Bronchial epithelial cell (primary cell): ENCODE data around the gene HADHA. TPM values are rescaled to one million over a fixed set of nuclear protein-coding genes. Genes with fewer than 3 reads are reported as not detected.

ENCODE experiments used
- DNase-seq: peaks from one replicate; pipeline ENCODE4 v3.0.0-alpha.2; 2010; ENCODE audit warnings: low read depth
- FAIRE-seq: peaks from 2 replicates; lab custom pipeline; 2011; peaks lifted over from hg19 to GRCh38; lab: Jason Lieb, UNC
- H3K27me3 ChIP-seq: 2 replicates; pipeline ENCODE4 v1.5.1; 2011; ENCODE audit warnings: low read length; ENCODE audit not compliant: control insufficient read depth, insufficient read depth
- H3K36me3 ChIP-seq: 2 replicates; pipeline ENCODE4 v1.5.1; 2011; ENCODE audit warnings: low read length; ENCODE audit not compliant: control insufficient read depth, insufficient read depth
- H3K4me3 ChIP-seq: 2 replicates; pipeline ENCODE4 v1.5.1; 2011; ENCODE audit warnings: mild to moderate bottlenecking, low read depth, low read length, control low read depth
- CTCF ChIP-seq: IDR thresholded peaks from 2 replicates; pipeline ENCODE4 v1.5.1; 2011; ENCODE audit warnings: mild to moderate bottlenecking, moderate library complexity, low read length, control low read depth, inconsistent platforms; ENCODE audit not compliant: insufficient read depth, severe bottlenecking
- total RNA-seq: library from RNA; depleted of rRNA; stranded (reverse); fragments of >200 nt; gene quantifications from 2 replicates; pipeline ENCODE4 v1.2.1, GENCODE V29; 2014

Gene HADHA
- total RNA-seq, 1 donor from 2014 or later = 140 TPM

GRCh38 chr2:26179446-26179913 lies 65.0 kb downstream of the HADHA start:
- FAIRE-seq (no peak), DNase-seq (no peak)
- no peak for TF ChIP-seq CTCF
- H3K36me3 ChIP-seq = no peaks in the 10 kb centered on the region
- H3K27me3 ChIP-seq = no peaks in the 10 kb centered on the region
- no peak overlapping the region for H3K4me3 ChIP-seq

GRCh38 chr2:26178746-26179436 lies 65.5 kb downstream of the HADHA start:
- peaks cover 5% of the 10 kb centered on the region for H3K27me3 ChIP-seq
- no peaks in the 10 kb centered on the region for H3K36me3 ChIP-seq
- TF ChIP-seq CTCF = no peak
- no peak for FAIRE-seq
- peak overlapping the region; percentile 33 for H3K4me3 ChIP-seq
- no peak for DNase-seq

- H3K27me3 ChIP-seq = peaks cover 9% of the 10 kb centered on the region
- H3K4me3 ChIP-seq = no peak overlapping the region
- no peak for DNase-seq
- no peaks in the 10 kb centered on the region for H3K36me3 ChIP-seq
- FAIRE-seq = no peak
- TF ChIP-seq CTCF = no peak
These were observed 66.2 kb downstream of the HADHA start for GRCh38 chr2:26178246-26178645.

GRCh38 chr2:26177122-26177521 lies 67.3 kb downstream of the HADHA start:
- Histone ChIP-seq H3K36me3 (no peaks in the 10 kb centered on the region), H3K4me3 (no peak overlapping the region), H3K27me3 (peaks cover 10% of the 10 kb centered on the region)
- no peak for TF ChIP-seq CTCF
- FAIRE-seq (no peak), DNase-seq (no peak)

- DNase-seq = no peak
- FAIRE-seq = no peak
- H3K27me3 ChIP-seq = peaks cover 11% of the 10 kb centered on the region
- H3K4me3 ChIP-seq = no peak overlapping the region
- TF ChIP-seq CTCF = no peak
- H3K36me3 ChIP-seq = no peaks in the 10 kb centered on the region
These were observed 68.2 kb downstream of the HADHA start for GRCh38 chr2:26176279-26176615.
